ENCODE measurements around the gene SLC9A9.

Gene SLC9A9

GRCh38 chr3:143416229-143416628, 432.0 kb downstream of the SLC9A9 start:
- no peak for DNase-seq (ENCODE audit: low read depth in 2 of 2)

GRCh38 chr3:143414571-143415253, 433.6 kb downstream of the SLC9A9 start:
- DNase-seq (ENCODE audit: low read depth in 2 of 2): no peak

GRCh38 chr3:143413372-143413771, 434.9 kb downstream of the SLC9A9 start:
- DNase-seq (ENCODE audit: low read depth in 2 of 2): no peak

- no peak for DNase-seq (ENCODE audit: low read depth in 2 of 2)
These were observed 436.2 kb downstream of the SLC9A9 start for GRCh38 chr3:143412084-143412483.

GRCh38 chr3:143410259-143410658, 438.0 kb downstream of the SLC9A9 start:
- DNase-seq (ENCODE audit: low read depth in 2 of 2): no peak

GRCh38 chr3:143408771-143409170, 439.5 kb downstream of the SLC9A9 start:
- DNase-seq (ENCODE audit: low read depth in 2 of 2): no peak

- no peak for DNase-seq (ENCODE audit: low read depth in 2 of 2)
These were observed 445.7 kb downstream of the SLC9A9 start for GRCh38 chr3:143402602-143403001.

- no peak for DNase-seq (ENCODE audit: low read depth in 2 of 2)
These were observed 451.5 kb downstream of the SLC9A9 start for GRCh38 chr3:143396790-143397189.

GRCh38 chr3:143389388-143389787, 458.9 kb downstream of the SLC9A9 start:
- DNase-seq (ENCODE audit: low read depth in 2 of 2): no peak

- no peak for DNase-seq (ENCODE audit: low read depth in 2 of 2)
These were observed 460.8 kb downstream of the SLC9A9 start for GRCh38 chr3:143387425-143387824.

- no peak for DNase-seq (ENCODE audit: low read depth in 2 of 2)
These were observed 464.2 kb downstream of the SLC9A9 start for GRCh38 chr3:143384076-143384475.

- DNase-seq (ENCODE audit: low read depth in 2 of 2): no peak
These were observed 464.8 kb downstream of the SLC9A9 start for GRCh38 chr3:143383421-143383820.

GRCh38 chr3:143382816-143383215, 465.5 kb downstream of the SLC9A9 start:
- no peak for DNase-seq (ENCODE audit: low read depth in 2 of 2)

- no peak for DNase-seq (ENCODE audit: low read depth in 2 of 2)
These were observed 467.8 kb downstream of the SLC9A9 start for GRCh38 chr3:143380449-143380848.

- no peak for DNase-seq (ENCODE audit: low read depth in 2 of 2)
These were observed 472.6 kb downstream of the SLC9A9 start for GRCh38 chr3:143375698-143376097.

- DNase-seq (ENCODE audit: low read depth in 2 of 2): no peak
These were observed 481.1 kb downstream of the SLC9A9 start for GRCh38 chr3:143367171-143367570.

- DNase-seq (ENCODE audit: low read depth in 2 of 2): no peak
These were observed 481.6 kb downstream of the SLC9A9 start for GRCh38 chr3:143366672-143367071.

- no peak for DNase-seq (ENCODE audit: low read depth in 2 of 2)
These were observed 484.3 kb downstream of the SLC9A9 start for GRCh38 chr3:143363949-143364348.

- DNase-seq (ENCODE audit: low read depth in 2 of 2): no peak
These were observed 485.0 kb downstream of the SLC9A9 start for GRCh38 chr3:143363276-143363675.

GRCh38 chr3:143362115-143362991, 485.9 kb downstream of the SLC9A9 start:
- no peak for DNase-seq (ENCODE audit: low read depth in 2 of 2)

- no peak for DNase-seq (ENCODE audit: low read depth in 2 of 2)
These were observed 486.7 kb downstream of the SLC9A9 start for GRCh38 chr3:143361589-143361988.

- DNase-seq (ENCODE audit: low read depth in 2 of 2): no peak
These were observed 488.0 kb downstream of the SLC9A9 start for GRCh38 chr3:143360244-143360643.
